ENCODE measurements around the gene TSEN54.

The TSEN54 gene

GRCh38 chr17:75570034-75570676, 53.8 kb downstream of the TSEN54 start:
- DNase-seq: no peak

- DNase-seq: no peak
Measured at GRCh38 chr17:75570772-75571171, 54.4 kb downstream of the TSEN54 start.

GRCh38 chr17:75571197-75571884, 55.0 kb downstream of the TSEN54 start:
- DNase-seq: no peak

GRCh38 chr17:75571885-75572215, 55.5 kb downstream of the TSEN54 start:
- DNase-seq: no peak

GRCh38 chr17:75572713-75573539, 56.6 kb downstream of the TSEN54 start:
- no peak for DNase-seq

GRCh38 chr17:75573540-75573957, 57.2 kb downstream of the TSEN54 start:
- no peak for DNase-seq

- no peak for DNase-seq
Measured at GRCh38 chr17:75573994-75574393, 57.7 kb downstream of the TSEN54 start.

Data from NCI-H510A (cell line).